HepG2 (cell line): ENCODE results near the gene MIB2. TPM values are rescaled to one million over a fixed set of nuclear protein-coding genes. Genes with fewer than 3 reads are reported as not detected.

ENCODE experiments used
- ARID2 ChIP-seq: sonication (generic); formaldehyde crosslinking; IDR thresholded peaks from 2 replicates; pipeline ENCODE4 v1.8.1; 2022; ENCODE audit warnings: mild to moderate bottlenecking, missing genetic modification reagents, borderline replicate concordance
- E2F5 ChIP-seq: sonication (generic); formaldehyde crosslinking; conservative IDR thresholded peaks from 2 replicates; pipeline ENCODE4 v1.4.0; 2020; ENCODE audit warnings: missing genetic modification reagents
- HOXA5 ChIP-seq: sonication (generic); formaldehyde crosslinking; IDR thresholded peaks from 2 replicates; pipeline ENCODE4 v1.4.0; 2020; ENCODE audit warnings: missing genetic modification reagents
- NCOA5 ChIP-seq: sonication (generic); formaldehyde crosslinking; IDR thresholded peaks from 2 replicates; pipeline ENCODE4 v1.4.0; 2020; ENCODE audit warnings: missing genetic modification reagents
- RARA ChIP-seq: IDR thresholded peaks from 2 replicates; pipeline ENCODE4 v1.6.1; 2016; ENCODE audit warnings: missing genetic modification reagents, missing compliant biosample characterization
- SOX13 ChIP-seq, 3 experiments: fragments of 450-650 bp in 1 of 3; sonication (generic) in 1 of 3; formaldehyde crosslinking in 1 of 3; IDR thresholded peaks in 2 of 3; conservative IDR thresholded peaks in 1 of 3; 2 replicates each; pipeline versions ENCODE4 v1.5.0 to v1.6.1; 2016 to 2020; ENCODE audit warnings: antibody characterized with exemption in 1 of 3, mild to moderate bottlenecking in 1 of 3, missing compliant biosample characterization in 1 of 3, missing genetic modification reagents in 1 of 3, moderate library complexity in 1 of 3
- TMF1 ChIP-seq: sonication (generic); formaldehyde crosslinking; IDR thresholded peaks from 2 replicates; pipeline ENCODE4 v1.8.1; 2022; ENCODE audit warnings: low read depth, missing genetic modification reagents
- ZBTB20 ChIP-seq: sonication (generic); formaldehyde crosslinking; IDR thresholded peaks from 2 replicates; pipeline ENCODE4 v1.8.1; 2023; ENCODE audit warnings: missing genetic modification reagents, low read depth, mild to moderate bottlenecking, borderline replicate concordance
- ZNF251 ChIP-seq: sonication (generic); formaldehyde crosslinking; IDR thresholded peaks from 2 replicates; pipeline ENCODE4 v1.9.0; 2021; ENCODE audit warnings: mild to moderate bottlenecking, missing genetic modification reagents
- ZNF260 ChIP-seq: sonication (generic); formaldehyde crosslinking; IDR thresholded peaks from 2 replicates; pipeline ENCODE4 v1.4.0; 2020; ENCODE audit warnings: missing genetic modification reagents, low read depth, mild to moderate bottlenecking, borderline replicate concordance
- ZNF550 ChIP-seq: sonication (generic); formaldehyde crosslinking; IDR thresholded peaks from 2 replicates; pipeline ENCODE4 v1.4.0; 2020; ENCODE audit warnings: mild to moderate bottlenecking, missing genetic modification reagents, borderline replicate concordance
- ZNF678 ChIP-seq: sonication (generic); formaldehyde crosslinking; IDR thresholded peaks from 2 replicates; pipeline ENCODE4 v1.4.0; 2020; ENCODE audit warnings: mild to moderate bottlenecking, missing genetic modification reagents
- ZSCAN20 ChIP-seq: sonication (generic); formaldehyde crosslinking; IDR thresholded peaks from 2 replicates; pipeline ENCODE4 v1.4.0; 2020; ENCODE audit warnings: missing genetic modification reagents, mild to moderate bottlenecking, borderline replicate concordance
- polyA plus RNA-seq, 8 experiments: library from polyadenylated mRNA; depleted of rRNA in 3 of 8; stranded (reverse) in 7 of 8; unstranded in 1 of 8; fragments of >200 nt; fragmentation: Illumina TruSeq in 4 of 8; extraction: Trizol in 4 of 8; gene quantifications; 2 replicates each; pipeline versions ENCODE4 v1.2.1 to v1.2.3, GENCODE V29; 2011 to 2016; ENCODE audit warnings: low read depth in 4 of 8, missing spikeins in 1 of 8, mixed read lengths in 1 of 8; ENCODE audit not compliant: insufficient read depth in 1 of 8
- total RNA-seq, 5 experiments: library from RNA; depleted of rRNA; stranded (reverse); fragments of >200 nt; fragmentation: Illumina TruSeq; extraction: Trizol; gene quantifications; 2 replicates each; pipeline ENCODE4 v1.2.3, GENCODE V29; 2016; ENCODE audit warnings: low read depth in 1 of 5
- TF ChIP-seq, protein P1 (sequence below): IDR thresholded peaks from 2 replicates; pipeline ENCODE4 v1.6.1; 2016; ENCODE audit warnings: low read depth, missing genetic modification reagents, missing compliant biosample characterization
- TF ChIP-seq, protein P2 (sequence below): sonication (generic); formaldehyde crosslinking; IDR thresholded peaks from 2 replicates; pipeline ENCODE4 v1.4.0; 2020; ENCODE audit warnings: mild to moderate bottlenecking, missing genetic modification reagents
- TF ChIP-seq, protein P3 (sequence below), 2 experiments: sonication (generic) in 1 of 2; formaldehyde crosslinking in 1 of 2; IDR thresholded peaks; 2 replicates each; pipeline versions ENCODE4 v1.5.1 to v1.6.1; 2011 to 2020; ENCODE audit warnings: borderline replicate concordance in 1 of 2, low read depth in 1 of 2, low read length in 1 of 2, mild to moderate bottlenecking in 1 of 2, missing genetic modification reagents in 1 of 2, moderate library complexity in 1 of 2

The MIB2 gene
- total and polyA plus RNA-seq, 2 of the 13 experiments (the other 11 are each of a cell fraction or from before 2014, with no cell fraction given): 19.9 to 30.4 TPM

- TF ChIP-seq SOX13 (IDR thresholded peaks at IDR 0.05) (no peak), SOX13 (CRISPR knock-in tag; conservative IDR thresholded peaks at IDR 0.05 in 1 of 2, IDR thresholded peaks at IDR 0.05 in 1 of 2) (no peak), E2F5 (CRISPR knock-in tag) (peak; percentile 46), ZNF260 (no peak), ZNF251 (CRISPR knock-in tag) (no peak), ZNF678 (CRISPR knock-in tag) (no peak), TMF1 (no peak), ZBTB20 (0 out of 2 replicates have a peak, but pooled peaks have one; percentile 26), RARA (CRISPR knock-in tag) (peak; percentile 46; the same call in 1 of the 2 replicates), NCOA5 (CRISPR knock-in tag) (no peak), HOXA5 (CRISPR knock-in tag) (no peak), ZSCAN20 (CRISPR knock-in tag) (no peak), ZNF550 (CRISPR knock-in tag) (0 out of 2 replicates have a peak, but pooled peaks have one; percentile 35), ARID2 (no peak)
- TF ChIP-seq, protein P1, sequence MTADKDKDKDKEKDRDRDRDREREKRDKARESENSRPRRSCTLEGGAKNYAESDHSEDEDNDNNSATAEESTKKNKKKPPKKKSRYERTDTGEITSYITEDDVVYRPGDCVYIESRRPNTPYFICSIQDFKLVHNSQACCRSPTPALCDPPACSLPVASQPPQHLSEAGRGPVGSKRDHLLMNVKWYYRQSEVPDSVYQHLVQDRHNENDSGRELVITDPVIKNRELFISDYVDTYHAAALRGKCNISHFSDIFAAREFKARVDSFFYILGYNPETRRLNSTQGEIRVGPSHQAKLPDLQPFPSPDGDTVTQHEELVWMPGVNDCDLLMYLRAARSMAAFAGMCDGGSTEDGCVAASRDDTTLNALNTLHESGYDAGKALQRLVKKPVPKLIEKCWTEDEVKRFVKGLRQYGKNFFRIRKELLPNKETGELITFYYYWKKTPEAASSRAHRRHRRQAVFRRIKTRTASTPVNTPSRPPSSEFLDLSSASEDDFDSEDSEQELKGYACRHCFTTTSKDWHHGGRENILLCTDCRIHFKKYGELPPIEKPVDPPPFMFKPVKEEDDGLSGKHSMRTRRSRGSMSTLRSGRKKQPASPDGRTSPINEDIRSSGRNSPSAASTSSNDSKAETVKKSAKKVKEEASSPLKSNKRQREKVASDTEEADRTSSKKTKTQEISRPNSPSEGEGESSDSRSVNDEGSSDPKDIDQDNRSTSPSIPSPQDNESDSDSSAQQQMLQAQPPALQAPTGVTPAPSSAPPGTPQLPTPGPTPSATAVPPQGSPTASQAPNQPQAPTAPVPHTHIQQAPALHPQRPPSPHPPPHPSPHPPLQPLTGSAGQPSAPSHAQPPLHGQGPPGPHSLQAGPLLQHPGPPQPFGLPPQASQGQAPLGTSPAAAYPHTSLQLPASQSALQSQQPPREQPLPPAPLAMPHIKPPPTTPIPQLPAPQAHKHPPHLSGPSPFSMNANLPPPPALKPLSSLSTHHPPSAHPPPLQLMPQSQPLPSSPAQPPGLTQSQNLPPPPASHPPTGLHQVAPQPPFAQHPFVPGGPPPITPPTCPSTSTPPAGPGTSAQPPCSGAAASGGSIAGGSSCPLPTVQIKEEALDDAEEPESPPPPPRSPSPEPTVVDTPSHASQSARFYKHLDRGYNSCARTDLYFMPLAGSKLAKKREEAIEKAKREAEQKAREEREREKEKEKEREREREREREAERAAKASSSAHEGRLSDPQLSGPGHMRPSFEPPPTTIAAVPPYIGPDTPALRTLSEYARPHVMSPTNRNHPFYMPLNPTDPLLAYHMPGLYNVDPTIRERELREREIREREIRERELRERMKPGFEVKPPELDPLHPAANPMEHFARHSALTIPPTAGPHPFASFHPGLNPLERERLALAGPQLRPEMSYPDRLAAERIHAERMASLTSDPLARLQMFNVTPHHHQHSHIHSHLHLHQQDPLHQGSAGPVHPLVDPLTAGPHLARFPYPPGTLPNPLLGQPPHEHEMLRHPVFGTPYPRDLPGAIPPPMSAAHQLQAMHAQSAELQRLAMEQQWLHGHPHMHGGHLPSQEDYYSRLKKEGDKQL: no peak
- TF ChIP-seq, protein P2, sequence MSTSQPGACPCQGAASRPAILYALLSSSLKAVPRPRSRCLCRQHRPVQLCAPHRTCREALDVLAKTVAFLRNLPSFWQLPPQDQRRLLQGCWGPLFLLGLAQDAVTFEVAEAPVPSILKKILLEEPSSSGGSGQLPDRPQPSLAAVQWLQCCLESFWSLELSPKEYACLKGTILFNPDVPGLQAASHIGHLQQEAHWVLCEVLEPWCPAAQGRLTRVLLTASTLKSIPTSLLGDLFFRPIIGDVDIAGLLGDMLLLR (CRISPR knock-in tag): no peak
- TF ChIP-seq, protein P3, sequence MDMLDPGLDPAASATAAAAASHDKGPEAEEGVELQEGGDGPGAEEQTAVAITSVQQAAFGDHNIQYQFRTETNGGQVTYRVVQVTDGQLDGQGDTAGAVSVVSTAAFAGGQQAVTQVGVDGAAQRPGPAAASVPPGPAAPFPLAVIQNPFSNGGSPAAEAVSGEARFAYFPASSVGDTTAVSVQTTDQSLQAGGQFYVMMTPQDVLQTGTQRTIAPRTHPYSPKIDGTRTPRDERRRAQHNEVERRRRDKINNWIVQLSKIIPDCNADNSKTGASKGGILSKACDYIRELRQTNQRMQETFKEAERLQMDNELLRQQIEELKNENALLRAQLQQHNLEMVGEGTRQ (IDR thresholded peaks at IDR 0.05; ENCODE audit: low read depth, low read length): no peak
- TF ChIP-seq, protein P3 (CRISPR knock-in tag; IDR thresholded peaks at IDR 0.05; ENCODE audit: borderline replicate concordance): no peak
These were observed 40.4 kb upstream of the MIB2 start, which contains the start of gene SSU72 (continued) for GRCh38 chr1:1574721-1575537.
